OCI-LY7 (cell line): Measurements from ENCODE around the gene ATP2A1. TPM values are rescaled to one million over a fixed set of nuclear protein-coding genes. Genes with fewer than 3 reads are reported as not detected.

ENCODE experiments used
- BruUV-seq: library from RNA; stranded (reverse); fragments of 400-500 nt; replicated peaks from 2 replicates; lab custom pipeline; 2021; lab: Mats Ljungman, UMichigan
- CTCF ChIA-PET: fragments of 300-600 bp; sonication (Branson Sonifier 250); formaldehyde crosslinking; loops from one replicate; lab custom pipeline; 2022; ENCODE audit warnings: antibody characterized with exemption; ENCODE audit not compliant: unreplicated experiment; lab: Charles Lee
- POLR2A ChIA-PET: fragments of 300-600 bp; sonication (Branson Sonifier 250); formaldehyde crosslinking; loops from one replicate; lab custom pipeline; 2022; ENCODE audit warnings: antibody characterized with exemption; lab: Charles Lee
- DNase-seq: peaks from one replicate; pipeline ENCODE4 v3.0.0-alpha.2; 2015; ENCODE audit warnings: low spot score
- H2AFZ ChIP-seq: fragments of 200-600 bp; sonication (generic), shearing (Covaris generic); 2 replicates; pipeline ENCODE4 v1.6.1; 2014; ENCODE audit warnings: mild to moderate bottlenecking, antibody characterized with exemption, low read length, moderate library complexity
- H3K27ac ChIP-seq: fragments of 200-600 bp; sonication (generic); 2 replicates; pipeline ENCODE4 v1.5.1; 2014; ENCODE audit warnings: mixed run types, low read depth, mild to moderate bottlenecking, moderate library complexity, low read length, inconsistent platforms; ENCODE audit not compliant: poor library complexity, severe bottlenecking
- H3K36me3 ChIP-seq: fragments of 200-600 bp; sonication (generic); 2 replicates; pipeline ENCODE4 v1.6.1; 2014; ENCODE audit warnings: mild to moderate bottlenecking, antibody characterized with exemption, low read length, moderate library complexity, mixed read lengths; ENCODE audit not compliant: insufficient read depth
- H3K4me1 ChIP-seq: fragments of 200-600 bp; sonication (generic); 2 replicates; pipeline ENCODE4 v1.5.1; 2014; ENCODE audit warnings: mild to moderate bottlenecking, low read length; ENCODE audit not compliant: insufficient read depth, poor library complexity, severe bottlenecking
- H3K4me2 ChIP-seq: fragments of 200-600 bp; sonication (generic); 2 replicates; pipeline ENCODE4 v1.6.1; 2014; ENCODE audit warnings: mild to moderate bottlenecking, low read length
- H3K4me3 ChIP-seq: fragments of 200-600 bp; sonication (generic); 2 replicates; pipeline ENCODE4 v1.5.1; 2014; ENCODE audit warnings: mild to moderate bottlenecking, low read depth, low read length; ENCODE audit not compliant: poor library complexity, severe bottlenecking
- H3K79me2 ChIP-seq: fragments of 200-600 bp; sonication (generic); 2 replicates; pipeline ENCODE4 v1.6.1; 2016; ENCODE audit warnings: low read depth, mild to moderate bottlenecking, low read length, moderate library complexity, mixed read lengths; ENCODE audit not compliant: insufficient read depth
- H3K9me2 ChIP-seq: fragments of 200-600 bp; sonication (generic); 2 replicates; pipeline ENCODE4 v1.6.1; 2016; ENCODE audit warnings: mild to moderate bottlenecking, low read length, mixed read lengths; ENCODE audit not compliant: insufficient read depth
- H3K9me3 ChIP-seq: fragments of 200-600 bp; sonication (generic); 2 replicates; pipeline ENCODE4 v1.6.1; 2014; ENCODE audit warnings: mild to moderate bottlenecking, mixed run types, low read length, mixed read lengths
- H4K20me1 ChIP-seq: fragments of 200-600 bp; sonication (generic); 2 replicates; pipeline ENCODE4 v1.6.1; 2014; ENCODE audit warnings: mild to moderate bottlenecking, antibody characterized with exemption, low read length, moderate library complexity, mixed read lengths; ENCODE audit not compliant: insufficient read depth
- CTCF ChIP-seq: fragments of 200-600 bp; sonication (generic); conservative IDR thresholded peaks from 2 replicates; pipeline ENCODE4 v1.5.1; 2014; ENCODE audit warnings: mild to moderate bottlenecking, antibody characterized with exemption, low read length, moderate library complexity, mixed read lengths
- EZH2phosphoT487 ChIP-seq: fragments of 200-600 bp; sonication (generic); IDR thresholded peaks from 2 replicates; pipeline ENCODE4 v1.6.1; 2018; ENCODE audit warnings: low read depth, borderline replicate concordance, mild to moderate bottlenecking, mixed run types, antibody characterized with exemption, low read length, moderate library complexity, mixed read lengths
- intact Hi-C: fragments of 100-400 bp; cut with micrococcal nuclease; formaldehyde crosslinking; loops from one replicate; pipeline ENCODE4 v1.10.0; 2022; ENCODE audit not compliant: unreplicated experiment
- total RNA-seq, 2 experiments: library from RNA; depleted of rRNA in 1 of 2; stranded (reverse); fragments of >200 nt in 1 of 2; shearing (Covaris generic) in 1 of 2; gene quantifications; 2 replicates each; pipeline ENCODE4 v1.2.3, GENCODE V29; 2014 to 2022

The ATP2A1 gene
- total RNA-seq, 2 experiments from 2014 or later = 5.0 TPM

DNA sequence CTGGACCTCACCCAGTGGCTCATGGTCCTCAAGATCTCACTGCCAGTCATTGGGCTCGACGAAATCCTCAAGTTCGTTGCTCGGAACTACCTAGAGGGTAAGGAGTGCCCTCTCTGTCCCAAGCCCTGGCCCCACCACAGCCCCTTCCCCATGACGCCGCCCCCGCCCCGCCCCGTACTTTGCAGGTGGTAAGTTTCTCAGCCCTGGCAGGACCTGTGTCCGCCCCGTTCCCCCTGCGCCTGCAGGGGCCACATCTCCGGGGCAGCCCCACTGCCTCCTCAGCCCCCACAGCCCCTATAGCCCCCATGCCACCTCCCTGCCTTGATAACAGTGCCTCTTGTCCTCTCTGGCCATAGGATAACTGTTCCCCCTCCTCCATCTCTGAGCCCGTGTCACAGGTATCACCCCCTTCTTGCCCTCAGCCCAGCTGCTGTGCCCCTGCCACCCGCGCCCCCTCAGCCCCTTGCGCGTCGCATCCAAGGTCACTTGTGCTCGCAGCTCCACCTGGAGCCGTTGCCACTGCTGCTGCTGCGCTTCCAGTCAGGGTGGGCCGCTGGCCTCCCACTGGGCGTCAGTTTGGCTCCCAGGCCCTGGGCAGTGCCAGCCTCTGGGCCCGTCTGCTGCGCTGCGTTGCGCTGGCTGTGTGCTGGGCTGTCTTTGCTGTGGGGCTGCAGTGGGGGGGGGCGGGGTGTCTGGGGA is 25.2 kb downstream of the ATP2A1 start:
- Histone ChIP-seq H4K20me1 (no peaks in the 10 kb centered on the region), H3K4me3 (no peak overlapping the region), H3K4me1 (no peaks in the 10 kb centered on the region), H3K9me2 (no peaks in the 10 kb centered on the region), H3K36me3 (peaks cover 63% of the 10 kb centered on the region), H3K9me3 (no peaks in the 10 kb centered on the region), H2AFZ (no peak overlapping the region), H3K4me2 (no peak overlapping the region), H3K27ac (no peak overlapping the region), H3K79me2 (no peaks in the 10 kb centered on the region)
- no TSS peak for BruUV-seq
- CTCF ChIA-PET = no interaction called here
- intact Hi-C loops = no loop called here
- DNase-seq = no peak
- POLR2A ChIA-PET = no interaction called here
- TF ChIP-seq EZH2phosphoT487 (no peak), CTCF (no peak)

DNA sequence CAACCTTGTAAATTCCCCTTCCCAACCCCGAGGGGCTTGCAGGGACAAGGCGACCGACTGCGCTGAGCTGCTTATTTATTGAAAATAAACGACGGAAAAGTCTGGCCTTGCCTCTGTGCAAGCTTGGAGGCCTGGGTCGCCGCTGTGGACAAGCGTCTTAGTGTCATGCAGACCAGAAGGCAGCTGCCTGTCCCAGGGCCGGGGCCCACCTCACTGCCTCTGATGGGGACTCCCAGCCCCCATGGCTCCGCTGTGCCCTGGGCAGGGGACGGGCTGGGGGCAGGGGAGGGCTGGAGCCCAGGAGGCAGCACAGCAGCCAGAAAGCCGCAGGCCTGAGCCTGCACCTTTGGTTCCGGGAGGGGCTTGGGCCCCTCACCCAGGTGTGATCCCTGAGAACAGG is 26.1 kb downstream of the ATP2A1 start:
- no peaks in the 10 kb centered on the region for H3K9me3 ChIP-seq
- ChIA-PET POLR2A (no interaction called here), CTCF (no interaction called here)
- no peaks in the 10 kb centered on the region for H4K20me1 ChIP-seq
- intact Hi-C loops = no loop called here
- H3K4me1 ChIP-seq = no peaks in the 10 kb centered on the region
- no peaks in the 10 kb centered on the region for H3K9me2 ChIP-seq
- H3K4me2 ChIP-seq = no peak overlapping the region
- H3K79me2 ChIP-seq = no peaks in the 10 kb centered on the region
- no peak for DNase-seq
- H3K27ac ChIP-seq = no peak overlapping the region
- H2AFZ ChIP-seq = no peak overlapping the region
- BruUV-seq = no TSS peak
- H3K36me3 ChIP-seq = peaks cover 65% of the 10 kb centered on the region
- H3K4me3 ChIP-seq = no peak overlapping the region
- TF ChIP-seq EZH2phosphoT487 (no peak), CTCF (no peak)

- no peak overlapping the region for H3K4me3 ChIP-seq
Observed at GRCh38 chr16:28904828-28905227, 26.5 kb downstream of the ATP2A1 start.

More at GRCh38 chr16:28904828-28905227, 26.5 kb downstream of the ATP2A1 start:
- no TSS peak for BruUV-seq
- Histone ChIP-seq H3K36me3 (peaks cover 68% of the 10 kb centered on the region), H3K4me2 (no peak overlapping the region), H3K27ac (no peak overlapping the region), H2AFZ (no peak overlapping the region), H3K79me2 (no peaks in the 10 kb centered on the region), H4K20me1 (no peaks in the 10 kb centered on the region), H3K4me1 (peaks cover 1% of the 10 kb centered on the region), H3K9me2 (no peaks in the 10 kb centered on the region), H3K9me3 (no peaks in the 10 kb centered on the region)
- CTCF ChIA-PET = no interaction called here
- no peak for TF ChIP-seq EZH2phosphoT487
- TF ChIP-seq CTCF = no peak
- POLR2A ChIA-PET = no interaction called here
- intact Hi-C loops = no loop called here
- no peak for DNase-seq
